Measurements from ENCODE around the gene MET. TPM values are rescaled to one million over a fixed set of nuclear protein-coding genes. Genes with fewer than 3 reads are reported as not detected.

Gene MET
- total and polyA plus RNA-seq, 2 of the 13 experiments (the other 11 are each of a cell fraction or from before 2014, with no cell fraction given), result 21.8 to 31.5 TPM

DNA sequence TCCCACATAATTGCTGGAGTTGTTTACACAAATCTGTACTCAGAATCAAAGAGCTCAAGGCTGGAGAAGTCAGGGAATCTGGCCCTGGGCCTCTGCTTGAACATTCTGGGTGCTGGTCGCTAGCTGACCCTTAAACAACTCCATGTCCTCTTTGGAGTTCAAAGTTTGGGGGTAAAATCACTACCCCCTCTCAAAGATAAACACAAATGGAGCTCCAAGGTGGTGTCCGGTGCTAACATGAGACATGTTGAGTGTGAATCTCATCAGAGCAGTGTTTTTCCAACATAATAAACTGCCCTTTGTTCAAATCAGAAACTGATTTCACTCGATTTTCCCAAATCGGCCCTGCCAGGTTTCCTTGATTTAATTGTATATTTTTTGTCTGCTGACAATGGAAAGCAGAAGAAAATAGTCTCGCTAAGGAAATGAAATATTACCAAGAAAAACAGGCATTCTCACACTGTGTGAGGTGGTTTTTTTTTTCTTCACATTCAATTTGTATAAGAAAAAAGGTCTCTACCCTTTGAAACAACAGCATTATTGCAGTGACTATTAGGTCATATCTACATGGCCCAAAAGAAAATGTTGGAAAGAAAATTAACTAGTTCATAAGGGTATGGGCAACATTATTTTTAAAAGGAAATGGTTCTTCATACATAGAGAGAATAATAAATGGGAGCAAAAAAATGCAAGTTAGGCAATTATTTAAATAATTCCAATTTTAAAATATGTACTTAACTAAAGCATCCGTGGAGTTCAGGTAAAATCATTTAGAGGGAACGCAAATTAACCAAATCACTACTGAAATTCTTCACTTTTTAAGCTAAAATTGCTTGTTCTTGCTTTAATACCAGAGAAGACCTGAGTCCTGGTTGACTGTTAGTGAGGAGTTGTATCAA lies 134.3 kb downstream of the MET start (continued):
- TF ChIP-seq SOX6 (IDR thresholded peaks at IDR 0.05) (no peak), SOX6 (CRISPR knock-in tag; IDR thresholded peaks at IDR 0.05) (peak; percentile 86), ZNF253 (CRISPR knock-in tag; IDR thresholded peaks at IDR 0.05; ENCODE audit: borderline replicate concordance) (no peak), HIVEP1 (CRISPR knock-in tag; IDR thresholded peaks at IDR 0.05) (no peak), ELF3 (CRISPR knock-in tag; IDR thresholded peaks at IDR 0.05) (peak; percentile 54; the same call in 1 of the 2 replicates), MYC (CRISPR knock-in tag; IDR thresholded peaks at IDR 0.05; ENCODE audit: borderline replicate concordance) (no peak), ZNF234 (CRISPR knock-in tag; conservative IDR thresholded peaks at IDR 0.05) (no peak), ZNF350 (CRISPR knock-in tag; IDR thresholded peaks at IDR 0.05; ENCODE audit: borderline replicate concordance, low read depth) (no peak), TARDBP (CRISPR knock-in tag; IDR thresholded peaks at IDR 0.05) (peak; percentile 38; the same call in 1 of the 2 replicates), ZNF670 (CRISPR knock-in tag; IDR thresholded peaks at IDR 0.05; ENCODE audit: borderline replicate concordance) (no peak), FOXC1 (CRISPR knock-in tag; IDR thresholded peaks at IDR 0.05; ENCODE audit: borderline replicate concordance) (no peak), ZNF232 (CRISPR knock-in tag; IDR thresholded peaks at IDR 0.05; ENCODE audit: borderline replicate concordance) (no peak), U2AF2 (IDR thresholded peaks at IDR 0.05; ENCODE audit: low read depth, low read length) (no peak), SYNCRIP (IDR thresholded peaks at IDR 0.05; ENCODE audit: insufficient read depth, low read depth, low read length) (no peak), ZNF3 (CRISPR knock-in tag; IDR thresholded peaks at IDR 0.05) (no peak), HDAC2 (CRISPR knock-in tag; IDR thresholded peaks at IDR 0.05) (peak; percentile 96), ZFY (CRISPR knock-in tag; IDR thresholded peaks at IDR 0.05) (peak; percentile 20; the same call in 1 of the 2 replicates), HOXD1 (CRISPR knock-in tag; IDR thresholded peaks at IDR 0.05) (no peak), ZKSCAN5 (CRISPR knock-in tag; IDR thresholded peaks at IDR 0.05) (no peak)
- TF ChIP-seq, protein P1, sequence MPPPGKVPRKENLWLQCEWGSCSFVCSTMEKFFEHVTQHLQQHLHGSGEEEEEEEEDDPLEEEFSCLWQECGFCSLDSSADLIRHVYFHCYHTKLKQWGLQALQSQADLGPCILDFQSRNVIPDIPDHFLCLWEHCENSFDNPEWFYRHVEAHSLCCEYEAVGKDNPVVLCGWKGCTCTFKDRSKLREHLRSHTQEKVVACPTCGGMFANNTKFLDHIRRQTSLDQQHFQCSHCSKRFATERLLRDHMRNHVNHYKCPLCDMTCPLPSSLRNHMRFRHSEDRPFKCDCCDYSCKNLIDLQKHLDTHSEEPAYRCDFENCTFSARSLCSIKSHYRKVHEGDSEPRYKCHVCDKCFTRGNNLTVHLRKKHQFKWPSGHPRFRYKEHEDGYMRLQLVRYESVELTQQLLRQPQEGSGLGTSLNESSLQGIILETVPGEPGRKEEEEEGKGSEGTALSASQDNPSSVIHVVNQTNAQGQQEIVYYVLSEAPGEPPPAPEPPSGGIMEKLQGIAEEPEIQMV (CRISPR knock-in tag; IDR thresholded peaks at IDR 0.05; ENCODE audit: low read depth), result no peak
- TF ChIP-seq, protein P2, sequence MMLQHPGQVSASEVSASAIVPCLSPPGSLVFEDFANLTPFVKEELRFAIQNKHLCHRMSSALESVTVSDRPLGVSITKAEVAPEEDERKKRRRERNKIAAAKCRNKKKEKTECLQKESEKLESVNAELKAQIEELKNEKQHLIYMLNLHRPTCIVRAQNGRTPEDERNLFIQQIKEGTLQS (CRISPR knock-in tag; IDR thresholded peaks at IDR 0.05), result no peak
- TF ChIP-seq, protein P3, sequence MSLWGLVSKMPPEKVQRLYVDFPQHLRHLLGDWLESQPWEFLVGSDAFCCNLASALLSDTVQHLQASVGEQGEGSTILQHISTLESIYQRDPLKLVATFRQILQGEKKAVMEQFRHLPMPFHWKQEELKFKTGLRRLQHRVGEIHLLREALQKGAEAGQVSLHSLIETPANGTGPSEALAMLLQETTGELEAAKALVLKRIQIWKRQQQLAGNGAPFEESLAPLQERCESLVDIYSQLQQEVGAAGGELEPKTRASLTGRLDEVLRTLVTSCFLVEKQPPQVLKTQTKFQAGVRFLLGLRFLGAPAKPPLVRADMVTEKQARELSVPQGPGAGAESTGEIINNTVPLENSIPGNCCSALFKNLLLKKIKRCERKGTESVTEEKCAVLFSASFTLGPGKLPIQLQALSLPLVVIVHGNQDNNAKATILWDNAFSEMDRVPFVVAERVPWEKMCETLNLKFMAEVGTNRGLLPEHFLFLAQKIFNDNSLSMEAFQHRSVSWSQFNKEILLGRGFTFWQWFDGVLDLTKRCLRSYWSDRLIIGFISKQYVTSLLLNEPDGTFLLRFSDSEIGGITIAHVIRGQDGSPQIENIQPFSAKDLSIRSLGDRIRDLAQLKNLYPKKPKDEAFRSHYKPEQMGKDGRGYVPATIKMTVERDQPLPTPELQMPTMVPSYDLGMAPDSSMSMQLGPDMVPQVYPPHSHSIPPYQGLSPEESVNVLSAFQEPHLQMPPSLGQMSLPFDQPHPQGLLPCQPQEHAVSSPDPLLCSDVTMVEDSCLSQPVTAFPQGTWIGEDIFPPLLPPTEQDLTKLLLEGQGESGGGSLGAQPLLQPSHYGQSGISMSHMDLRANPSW (CRISPR knock-in tag; IDR thresholded peaks at IDR 0.05; ENCODE audit: borderline replicate concordance), result no peak
- TF ChIP-seq, protein P4, sequence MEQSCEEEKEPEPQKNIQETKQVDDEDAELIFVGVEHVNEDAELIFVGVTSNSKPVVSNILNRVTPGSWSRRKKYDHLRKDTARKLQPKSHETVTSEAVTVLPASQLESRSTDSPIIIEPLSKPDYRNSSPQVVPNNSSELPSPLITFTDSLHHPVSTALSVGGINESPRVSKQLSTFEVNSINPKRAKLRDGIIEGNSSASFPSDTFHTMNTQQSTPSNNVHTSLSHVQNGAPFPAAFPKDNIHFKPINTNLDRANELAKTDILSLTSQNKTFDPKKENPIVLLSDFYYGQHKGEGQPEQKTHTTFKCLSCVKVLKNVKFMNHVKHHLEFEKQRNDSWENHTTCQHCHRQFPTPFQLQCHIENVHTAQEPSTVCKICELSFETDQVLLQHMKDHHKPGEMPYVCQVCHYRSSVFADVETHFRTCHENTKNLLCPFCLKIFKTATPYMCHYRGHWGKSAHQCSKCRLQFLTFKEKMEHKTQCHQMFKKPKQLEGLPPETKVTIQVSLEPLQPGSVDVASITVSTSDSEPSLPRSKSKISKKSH (CRISPR knock-in tag; IDR thresholded peaks at IDR 0.05; ENCODE audit: borderline replicate concordance), result no peak

All from HepG2 (cell line).